Peyer's patch (tissue), 4 donors: Measurements from ENCODE around the gene EIF4EBP3.

Source experiments
- CTCF ChIP-seq, 6 experiments: fragments of 450-650 bp in 4 of 6; fragments of 200-600 bp in 2 of 6; sonication (generic) in 1 of 6; IDR thresholded peaks; one replicate each; pipeline ENCODE4 v1.5.1; 2017 to 2019; ENCODE audit warnings: antibody characterized with exemption in 6 of 6, mild to moderate bottlenecking in 3 of 6, moderate library complexity in 1 of 6
- POLR2A ChIP-seq, 2 donors: fragments of 450-650 bp; IDR thresholded peaks; one replicate each; pipeline ENCODE4 v1.5.1; 2017; ENCODE audit warnings: antibody characterized with exemption in 2 of 2, mild to moderate bottlenecking in 2 of 2, moderate library complexity in 2 of 2

DNA sequence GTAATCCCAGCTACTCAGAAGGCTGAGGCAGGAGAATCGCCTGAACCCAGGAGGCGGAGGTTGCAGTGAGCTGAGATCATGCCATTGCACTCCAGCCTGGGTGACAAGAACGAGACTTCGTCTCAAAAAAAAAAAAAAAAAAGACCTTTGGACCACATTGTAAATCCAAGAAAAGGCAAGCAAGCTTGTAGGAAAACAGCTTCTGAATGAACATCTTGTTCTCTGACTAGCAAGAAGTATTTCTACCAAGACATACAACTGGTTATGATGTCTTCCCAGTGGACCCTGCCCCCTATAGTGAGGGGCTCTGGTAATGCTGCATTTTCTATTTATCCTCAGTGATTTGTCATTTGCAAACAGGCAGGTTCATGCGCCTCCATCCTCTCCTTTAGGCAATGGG, 4.5 kb upstream of the EIF4EBP3 start:
- TF ChIP-seq CTCF (IDR thresholded peaks at IDR 0.05), result no peak
- peak in 1 of 2 donors; percentile 10 for TF ChIP-seq POLR2A (IDR thresholded peaks at IDR 0.05)
